ENCODE data around the gene CTNNB1. TPM values are rescaled to one million over a fixed set of nuclear protein-coding genes. Genes with fewer than 3 reads are reported as not detected.

Gene CTNNB1
- total RNA-seq, result 100 to 1,000 TPM; 132 to 141 TPM

- Mint-ChIP-seq H3K27ac (peak within 1 kb of the TSS; percentile 93), H3K4me3 (peak within 1 kb of the TSS; percentile 90), H3K9me3 (no peaks in the 10 kb centered on the region), H3K36me3 (peaks cover 12% of the 10 kb centered on the region), H3K4me1 (peaks cover 33% of the 10 kb centered on the region), H3K27me3 (peaks cover 22% of the 10 kb centered on the region)
- DNase-seq, result peak; percentile 89
Observed at GRCh38 chr3:41198950-41199865, at the start of gene CTNNB1. CTNNB1 (plus strand) TSS chr3:41199505; CDS start chr3:41224069, 24,564 bp downstream.

GRCh38 chr3:41155834-41156233, 43.5 kb upstream of the CTNNB1 start:
- peak overlapping the region; percentile 39 for H3K27ac Mint-ChIP-seq
- H3K4me1 Mint-ChIP-seq, result peaks cover 14% of the 10 kb centered on the region
- DNase-seq, result no peak
- H3K9me3 Mint-ChIP-seq, result no peaks in the 10 kb centered on the region
- no peak overlapping the region for H3K4me3 Mint-ChIP-seq
- H3K36me3 Mint-ChIP-seq, result no peaks in the 10 kb centered on the region
- H3K27me3 Mint-ChIP-seq, result peaks cover 4% of the 10 kb centered on the region

- Mint-ChIP-seq H3K4me1 (peaks cover 14% of the 10 kb centered on the region), H3K27ac (no peak overlapping the region), H3K9me3 (no peaks in the 10 kb centered on the region), H3K27me3 (peaks cover 7% of the 10 kb centered on the region), H3K36me3 (no peaks in the 10 kb centered on the region), H3K4me3 (no peak overlapping the region)
- no peak for DNase-seq
Observed at GRCh38 chr3:41158947-41159346, 40.4 kb upstream of the CTNNB1 start.

- H3K4me1 Mint-ChIP-seq, result peaks cover 14% of the 10 kb centered on the region
- DNase-seq, result no peak
- H3K9me3 Mint-ChIP-seq, result no peaks in the 10 kb centered on the region
- no peaks in the 10 kb centered on the region for H3K36me3 Mint-ChIP-seq
- H3K27me3 Mint-ChIP-seq, result peaks cover 7% of the 10 kb centered on the region
- H3K4me3 Mint-ChIP-seq, result no peak overlapping the region
- no peak overlapping the region for H3K27ac Mint-ChIP-seq
Observed at GRCh38 chr3:41159588-41160189, 39.6 kb upstream of the CTNNB1 start.

GRCh38 chr3:41162541-41162940, 36.8 kb upstream of the CTNNB1 start:
- Mint-ChIP-seq H3K27me3 (peaks cover 16% of the 10 kb centered on the region), H3K4me1 (peaks cover 21% of the 10 kb centered on the region), H3K4me3 (no peak overlapping the region), H3K36me3 (no peaks in the 10 kb centered on the region), H3K9me3 (no peaks in the 10 kb centered on the region), H3K27ac (no peak overlapping the region)
- DNase-seq, result no peak

- H3K4me3 Mint-ChIP-seq, result no peak overlapping the region
- H3K9me3 Mint-ChIP-seq, result no peaks in the 10 kb centered on the region
- no peak overlapping the region for H3K27ac Mint-ChIP-seq
- peaks cover 21% of the 10 kb centered on the region for H3K27me3 Mint-ChIP-seq
- DNase-seq, result no peak
- H3K36me3 Mint-ChIP-seq, result no peaks in the 10 kb centered on the region
- H3K4me1 Mint-ChIP-seq, result peaks cover 26% of the 10 kb centered on the region
Observed at GRCh38 chr3:41163006-41163405, 36.3 kb upstream of the CTNNB1 start.

- Mint-ChIP-seq H3K27me3 (peaks cover 24% of the 10 kb centered on the region), H3K27ac (no peak overlapping the region), H3K36me3 (no peaks in the 10 kb centered on the region), H3K4me1 (peaks cover 29% of the 10 kb centered on the region), H3K9me3 (no peaks in the 10 kb centered on the region), H3K4me3 (no peak overlapping the region)
- DNase-seq, result no peak
Observed at GRCh38 chr3:41163421-41163820, 35.9 kb upstream of the CTNNB1 start.

GRCh38 chr3:41164777-41165176, 34.5 kb upstream of the CTNNB1 start:
- Mint-ChIP-seq H3K36me3 (no peaks in the 10 kb centered on the region), H3K9me3 (no peaks in the 10 kb centered on the region), H3K4me1 (peaks cover 17% of the 10 kb centered on the region), H3K27ac (no peak overlapping the region), H3K4me3 (no peak overlapping the region), H3K27me3 (peaks cover 34% of the 10 kb centered on the region)
- no peak for DNase-seq

- Mint-ChIP-seq H3K27ac (no peak overlapping the region), H3K36me3 (no peaks in the 10 kb centered on the region), H3K27me3 (peaks cover 45% of the 10 kb centered on the region), H3K4me1 (peaks cover 17% of the 10 kb centered on the region), H3K9me3 (no peaks in the 10 kb centered on the region), H3K4me3 (no peak overlapping the region)
- no peak for DNase-seq
Observed at GRCh38 chr3:41167722-41168497, 31.4 kb upstream of the CTNNB1 start.

GRCh38 chr3:41169023-41169422, 30.3 kb upstream of the CTNNB1 start:
- Mint-ChIP-seq H3K4me1 (peaks cover 17% of the 10 kb centered on the region), H3K4me3 (no peak overlapping the region), H3K9me3 (no peaks in the 10 kb centered on the region)

GRCh38 chr3:41173926-41174885, 25.1 kb upstream of the CTNNB1 start:
- Mint-ChIP-seq H3K36me3 (no peaks in the 10 kb centered on the region), H3K4me1 (no peaks in the 10 kb centered on the region), H3K9me3 (no peaks in the 10 kb centered on the region), H3K4me3 (no peak overlapping the region), H3K27ac (no peak overlapping the region), H3K27me3 (peaks cover 18% of the 10 kb centered on the region)
- DNase-seq, result no peak

More at GRCh38 chr3:41169023-41169422, 30.3 kb upstream of the CTNNB1 start:
- Mint-ChIP-seq H3K27ac (no peak overlapping the region), H3K27me3 (peaks cover 42% of the 10 kb centered on the region), H3K36me3 (no peaks in the 10 kb centered on the region)
- DNase-seq, result no peak

GRCh38 chr3:41175365-41175764, 23.9 kb upstream of the CTNNB1 start:
- no peak for DNase-seq
- H3K27ac Mint-ChIP-seq, result no peak overlapping the region
- no peaks in the 10 kb centered on the region for H3K4me1 Mint-ChIP-seq
- peaks cover 13% of the 10 kb centered on the region for H3K27me3 Mint-ChIP-seq
- no peaks in the 10 kb centered on the region for H3K36me3 Mint-ChIP-seq
- H3K4me3 Mint-ChIP-seq, result no peak overlapping the region
- H3K9me3 Mint-ChIP-seq, result no peaks in the 10 kb centered on the region

- H3K27me3 Mint-ChIP-seq, result peaks cover 8% of the 10 kb centered on the region
- DNase-seq, result no peak
- H3K9me3 Mint-ChIP-seq, result no peaks in the 10 kb centered on the region
Observed at GRCh38 chr3:41176596-41176995, 22.7 kb upstream of the CTNNB1 start.

GRCh38 chr3:41178576-41178975, 20.7 kb upstream of the CTNNB1 start:
- Mint-ChIP-seq H3K4me3 (no peak overlapping the region), H3K9me3 (no peaks in the 10 kb centered on the region), H3K27ac (no peak overlapping the region), H3K36me3 (no peaks in the 10 kb centered on the region), H3K27me3 (peaks cover 9% of the 10 kb centered on the region), H3K4me1 (no peaks in the 10 kb centered on the region)
- DNase-seq, result no peak

More at GRCh38 chr3:41176596-41176995, 22.7 kb upstream of the CTNNB1 start:
- Mint-ChIP-seq H3K27ac (no peak overlapping the region), H3K4me1 (no peaks in the 10 kb centered on the region), H3K36me3 (no peaks in the 10 kb centered on the region), H3K4me3 (no peak overlapping the region)

Measured in activated naive CD8-positive, alpha-beta T cell treated with anti-CD3 and anti-CD28 coated beads for 36 hours (primary cell).